MG63 (cell line): ENCODE measurements around the gene FBXO45. TPM values are rescaled to one million over a fixed set of nuclear protein-coding genes. Genes with fewer than 3 reads are reported as not detected.
A peak's percentile ranks its signal among the peaks of the same experiment; 100 is the strongest.
"Not testable (repeated sequence)": the region's sequence is repeated elsewhere in the genome, so short reads cannot be mapped to it uniquely, and the experiment has no call there.

Source experiments
- DNase-seq: peaks from one replicate; pipeline ENCODE4 v3.0.0-alpha.2; 2020
- H3K27me3 ChIP-seq: fragments of 250-450 bp; sonication (Bioruptor Pico); 2 replicates; pipeline ENCODE4 v1.5.1; 2020; ENCODE audit warnings: mild to moderate bottlenecking, moderate library complexity
- H3K36me3 ChIP-seq: fragments of 250-450 bp; sonication (Bioruptor Pico); 2 replicates; pipeline ENCODE4 v1.5.1; 2020; ENCODE audit warnings: mild to moderate bottlenecking, moderate library complexity
- H3K4me3 ChIP-seq: fragments of 250-450 bp; sonication (Bioruptor Pico); 2 replicates; pipeline ENCODE4 v1.5.1; 2020; ENCODE audit warnings: mild to moderate bottlenecking, moderate library complexity
- H3K9me3 ChIP-seq: fragments of 250-450 bp; sonication (Bioruptor Pico); 2 replicates; pipeline ENCODE4 v1.5.1; 2020; ENCODE audit warnings: mild to moderate bottlenecking, moderate library complexity
- total RNA-seq: library from RNA; depleted of rRNA; stranded (reverse); fragments of >200 nt; shearing (Covaris generic); gene quantifications from 2 replicates; pipeline ENCODE4 v1.2.3, GENCODE V29; 2014; ENCODE audit warnings: low replicate concordance; rRNA removed

FBXO45 gene
- total RNA-seq, 1 experiment from 2014 or later, result 19.1 TPM

DNA sequence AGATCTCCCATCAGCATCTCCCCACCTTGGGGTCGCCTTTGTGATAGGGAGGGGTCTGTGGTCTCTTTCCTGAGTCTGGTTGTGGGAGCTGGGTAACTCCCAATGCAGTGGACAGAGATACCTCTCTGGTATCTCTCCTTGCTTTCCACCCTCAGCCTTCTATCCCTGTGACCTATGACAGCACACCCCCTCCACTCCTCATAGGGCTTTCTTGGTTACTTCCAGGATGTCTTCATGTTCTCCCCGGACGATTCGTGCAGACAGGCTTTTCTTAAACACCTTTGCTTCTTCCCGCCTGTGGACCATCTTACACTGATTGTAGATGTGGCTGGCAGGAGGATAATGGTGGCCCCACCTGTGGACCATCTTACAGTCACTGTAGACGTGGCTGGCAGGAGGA, 56.9 kb downstream of the FBXO45 start:
- no peaks in the 10 kb centered on the region for H3K27me3 ChIP-seq
- H3K36me3 ChIP-seq, result no peaks in the 10 kb centered on the region
- no peak for DNase-seq
- no peaks in the 10 kb centered on the region for H3K9me3 ChIP-seq
- H3K4me3 ChIP-seq, result no peak overlapping the region

DNA sequence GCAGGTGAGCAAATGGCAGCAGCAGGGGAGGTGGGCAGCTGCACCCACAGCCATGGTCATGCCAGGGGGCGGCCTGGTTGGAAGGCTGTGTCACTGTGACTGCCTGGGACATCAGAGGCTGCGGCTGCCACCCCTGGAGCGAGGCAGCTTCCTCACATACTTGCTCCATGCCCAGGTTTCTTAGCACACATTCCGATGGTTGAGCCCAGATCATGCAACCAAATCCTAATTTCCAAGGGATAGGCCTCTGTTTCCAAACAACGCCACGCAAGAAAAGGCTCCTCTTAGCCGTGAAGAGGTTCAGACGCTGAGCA, 59.4 kb downstream of the FBXO45 start:
- no peak for DNase-seq
- H3K36me3 ChIP-seq, result no peaks in the 10 kb centered on the region
- no peak overlapping the region for H3K4me3 ChIP-seq
- H3K9me3 ChIP-seq, result no peaks in the 10 kb centered on the region
- no peaks in the 10 kb centered on the region for H3K27me3 ChIP-seq

DNA sequence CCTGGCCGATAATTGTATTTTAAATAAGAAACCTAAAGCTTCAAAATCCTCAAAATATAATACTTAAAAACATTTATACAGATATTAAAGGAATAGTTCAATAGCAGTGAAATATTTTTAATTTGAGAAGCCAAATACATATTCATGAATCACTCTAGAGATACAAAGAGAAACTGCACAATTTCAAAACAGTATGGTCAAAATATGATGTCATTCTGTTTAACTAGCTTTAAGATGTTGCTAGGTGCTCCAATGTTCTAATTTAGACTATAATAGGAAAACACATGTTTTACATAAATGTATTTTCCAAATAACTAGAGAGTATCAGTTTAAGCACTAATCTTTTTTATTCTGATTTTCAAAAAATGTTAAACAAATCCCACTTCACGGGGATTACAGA, 60.8 kb downstream of the FBXO45 start:
- Histone ChIP-seq H3K4me3 (no peak overlapping the region), H3K36me3 (no peaks in the 10 kb centered on the region), H3K9me3 (no peaks in the 10 kb centered on the region), H3K27me3 (no peaks in the 10 kb centered on the region)
- DNase-seq, result no peak

DNA sequence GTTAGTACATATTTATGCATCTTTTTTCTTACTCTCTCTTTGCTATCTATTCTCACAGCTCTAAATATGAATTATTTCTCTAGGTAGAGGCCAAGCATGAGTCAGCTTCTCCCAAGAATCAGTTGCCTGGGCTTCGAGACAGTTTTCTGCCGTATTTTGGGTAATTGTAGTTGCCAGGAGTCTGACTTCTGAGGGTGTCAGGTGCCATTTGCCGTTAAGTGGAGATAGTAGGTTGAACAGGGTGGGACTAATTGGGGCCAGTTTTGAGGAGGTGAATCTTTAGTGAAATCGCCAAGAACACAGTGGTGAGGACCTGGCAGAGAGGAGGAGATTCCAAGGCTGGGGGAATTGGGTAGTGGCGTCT, 63.2 kb downstream of the FBXO45 start:
- Histone ChIP-seq H3K9me3 (no peaks in the 10 kb centered on the region), H3K27me3 (no peaks in the 10 kb centered on the region), H3K36me3 (no peaks in the 10 kb centered on the region), H3K4me3 (peak overlapping the region; percentile 77)
- no peak for DNase-seq

DNA sequence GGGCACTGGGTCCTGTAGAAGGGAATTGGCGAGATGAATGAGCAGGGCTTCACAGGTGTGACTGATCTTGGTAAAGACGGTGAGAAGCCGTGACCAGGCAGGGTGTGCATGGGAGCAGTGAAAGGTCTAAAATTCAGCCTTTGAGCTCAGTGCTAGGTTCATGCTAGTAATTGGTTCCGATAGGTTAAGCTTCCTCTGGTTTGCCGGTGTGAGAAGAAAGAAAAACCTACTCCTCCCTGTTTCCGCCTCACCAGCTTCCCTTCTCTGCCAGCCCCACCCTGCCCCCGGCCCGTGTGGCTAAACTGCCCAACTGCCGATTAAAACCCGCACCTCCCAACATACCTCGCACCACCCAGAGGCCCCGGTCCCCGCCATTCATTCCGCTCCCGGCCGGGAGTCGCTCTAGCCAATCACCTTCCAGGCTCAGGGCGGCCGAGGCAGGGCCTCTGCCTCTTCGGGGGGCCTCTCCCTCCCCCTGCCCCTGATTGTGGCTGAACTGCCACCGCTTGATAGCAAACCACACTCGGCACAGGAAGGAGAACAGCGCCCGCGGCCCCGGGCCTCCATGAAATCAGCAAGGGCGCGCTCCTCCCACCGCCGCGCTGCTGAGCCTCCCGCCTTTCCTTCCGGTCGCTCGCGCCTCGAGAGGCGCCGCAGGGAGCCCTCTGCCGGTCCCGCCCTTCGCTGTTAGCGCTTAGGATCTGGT, 63.7 kb downstream of the FBXO45 start:
- H3K27me3 ChIP-seq, result no peaks in the 10 kb centered on the region
- no peaks in the 10 kb centered on the region for H3K36me3 ChIP-seq
- H3K9me3 ChIP-seq, result no peaks in the 10 kb centered on the region
- DNase-seq, result peak; percentile 88
- H3K4me3 ChIP-seq, result peak overlapping the region; percentile 77

DNA sequence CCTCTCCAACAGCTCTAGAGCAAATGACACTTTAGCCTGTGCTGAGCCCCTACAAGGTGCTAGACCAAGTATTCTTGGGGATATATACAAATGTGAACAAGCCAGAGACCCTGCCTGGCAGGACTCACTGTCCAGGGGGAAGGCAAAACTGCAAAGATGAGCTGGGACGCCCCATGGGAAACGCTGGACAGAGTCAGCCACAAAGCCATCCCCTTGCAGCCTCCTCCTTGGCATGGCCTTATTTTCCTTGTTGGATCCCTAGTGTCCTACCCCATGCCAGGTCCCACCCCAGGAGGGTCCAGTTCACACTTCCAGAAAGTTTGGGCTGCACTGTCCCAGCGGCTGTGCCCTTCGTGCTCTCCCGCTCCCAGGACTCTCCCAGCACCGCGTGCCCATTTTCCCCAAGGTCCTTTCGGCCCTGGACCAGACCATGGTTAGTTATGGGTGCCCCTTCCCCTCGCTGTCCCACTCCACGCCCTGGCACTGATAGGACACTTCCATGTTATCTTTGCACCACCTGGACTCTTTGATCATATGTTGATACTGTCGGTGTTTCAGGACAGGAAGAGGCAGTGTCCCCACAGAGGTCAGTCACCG, 65.2 kb downstream of the FBXO45 start:
- no peaks in the 10 kb centered on the region; the same call in 1 of the 2 replicates for H3K27me3 ChIP-seq
- H3K9me3 ChIP-seq, result no peaks in the 10 kb centered on the region
- no peaks in the 10 kb centered on the region for H3K36me3 ChIP-seq
- no peak for DNase-seq
- H3K4me3 ChIP-seq, result no peak overlapping the region

DNA sequence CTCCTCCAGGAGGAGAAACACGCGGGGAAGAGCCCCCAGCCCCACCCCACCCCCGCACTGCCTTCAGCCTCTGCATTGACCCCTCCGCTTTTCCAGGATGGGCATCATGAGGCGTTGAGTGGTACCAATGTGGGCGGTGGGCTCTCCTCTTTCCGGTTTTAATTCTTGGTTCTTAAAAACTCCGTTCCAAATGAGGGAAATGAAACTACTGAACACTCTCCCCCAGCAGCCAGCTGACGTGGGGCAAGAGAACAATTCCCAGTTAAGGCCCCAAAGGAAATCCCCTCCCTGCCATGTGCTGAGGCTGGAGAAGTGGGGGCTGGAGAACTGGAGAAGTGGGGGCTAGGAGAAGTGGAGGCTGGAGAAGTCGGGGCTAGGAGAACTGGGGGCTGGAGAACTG, 65.8 kb downstream of the FBXO45 start:
- no peaks in the 10 kb centered on the region; the same call in 1 of the 2 replicates for H3K27me3 ChIP-seq
- H3K4me3 ChIP-seq, result no peak overlapping the region
- no peaks in the 10 kb centered on the region for H3K9me3 ChIP-seq
- no peaks in the 10 kb centered on the region for H3K36me3 ChIP-seq
- no peak for DNase-seq

DNA sequence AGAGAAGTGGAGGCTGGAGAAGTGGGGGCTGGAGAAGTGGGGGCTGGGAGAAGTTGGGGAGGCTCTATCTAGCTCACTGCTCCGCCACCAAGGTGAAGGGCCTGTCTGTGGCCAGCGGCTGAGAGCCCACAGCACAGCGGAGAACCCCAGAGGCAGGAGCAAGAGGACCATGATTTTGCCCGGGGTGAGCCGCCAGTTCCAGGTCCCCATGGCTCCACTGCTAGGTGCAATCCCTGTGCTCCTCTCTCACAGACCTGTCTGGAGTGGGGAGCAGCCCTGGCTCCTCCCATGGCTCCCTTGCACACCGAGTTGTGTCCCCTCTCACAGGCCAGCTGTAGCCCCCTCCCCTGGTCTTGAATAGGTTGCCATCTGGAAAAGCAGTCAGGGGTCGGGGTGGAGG, 66.4 kb downstream of the FBXO45 start:
- Histone ChIP-seq H3K27me3 (no peaks in the 10 kb centered on the region; the same call in 1 of the 2 replicates), H3K4me3 (no peak overlapping the region), H3K36me3 (no peaks in the 10 kb centered on the region), H3K9me3 (no peaks in the 10 kb centered on the region)
- no peak for DNase-seq

GRCh38 chr3:196636369-196637349, 68.2 kb downstream of the FBXO45 start:
- no peaks in the 10 kb centered on the region; the same call in 1 of the 2 replicates for H3K27me3 ChIP-seq
- H3K36me3 ChIP-seq, result no peaks in the 10 kb centered on the region
- H3K9me3 ChIP-seq, result no peaks in the 10 kb centered on the region
- no peak for DNase-seq
- H3K4me3 ChIP-seq, result no peak overlapping the region

DNA sequence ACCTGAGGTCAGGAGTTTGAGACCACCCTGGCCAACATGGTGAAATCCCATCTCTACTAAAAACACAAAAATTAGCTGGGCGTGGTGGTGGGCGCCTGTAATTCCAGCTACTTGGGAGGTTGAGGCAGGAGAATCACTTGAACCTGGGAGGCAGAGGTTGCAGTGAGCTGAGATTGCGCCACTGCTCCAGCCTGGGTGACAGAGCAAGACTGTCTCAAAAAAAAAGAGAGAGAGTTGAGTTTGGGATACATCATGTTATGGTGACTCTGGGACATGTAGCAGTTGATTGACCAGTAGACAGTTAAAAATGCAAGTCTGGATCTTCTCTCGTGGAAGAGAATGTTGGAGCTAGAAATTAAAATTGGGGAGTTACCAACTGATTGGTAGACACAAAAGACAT, 69.5 kb downstream of the FBXO45 start:
- H3K27me3 ChIP-seq, H3K9me3 ChIP-seq, H3K4me3 ChIP-seq, H3K36me3 ChIP-seq, DNase-seq: not testable (repeated sequence)

Other genes starting within 250 kb of the FBXO45 start
- not detected in 2 replicates for gene TM4SF19, start 230.3 kb upstream of the FBXO45 start, total RNA-seq
- gene UBXN7, start 136.2 kb upstream of the FBXO45 start, total RNA-seq, result 9.5 and 13.1 TPM in 2 replicates
- 4.7 and 9.8 TPM in 2 replicates for gene RNF168, start 64.9 kb upstream of the FBXO45 start, total RNA-seq
- not detected in 2 replicates for gene SMCO1, start 53.3 kb upstream of the FBXO45 start, total RNA-seq
- gene WDR53, start 106 bp upstream of the FBXO45 start, total RNA-seq, result 7.7 and 9.0 TPM in 2 replicates
- not detected in 2 replicates for gene NRROS, start 71.0 kb downstream of the FBXO45 start, total RNA-seq
- 3.5 and 16.5 TPM in 2 replicates for gene CEP19, start 143.6 kb downstream of the FBXO45 start, total RNA-seq
- 47.7 and 58.7 TPM in 2 replicates for gene PIGX, start 143.7 kb downstream of the FBXO45 start, total RNA-seq
- gene PAK2, start 171.2 kb downstream of the FBXO45 start, total RNA-seq, result 27.7 and 42.1 TPM in 2 replicates